Right lobe of liver (tissue), 4 donors: ENCODE results near the gene FLAD1.

Source experiments
- POLR2A ChIP-seq: fragments of 450-650 bp; IDR thresholded peaks from one replicate; pipeline ENCODE4 v1.6.1; 2017; ENCODE audit warnings: antibody characterized with exemption, mild to moderate bottlenecking
- TF ChIP-seq, protein P1 (sequence below), 4 donors: fragments of 200-600 bp in 3 of 4; fragments of 450-650 bp in 1 of 4; IDR thresholded peaks; one replicate each; pipeline versions ENCODE4 v1.5.1 to v1.8.0; 2016 to 2022; ENCODE audit warnings: antibody characterized with exemption in 4 of 4, mild to moderate bottlenecking in 2 of 4
- donor health status: DM: no; HTN: no; CAD: no.
- donor health status: DM: no; HTN: no; CAD: no.
- donor health status: DM: no; HTN: yes; CAD: no.

DNA sequence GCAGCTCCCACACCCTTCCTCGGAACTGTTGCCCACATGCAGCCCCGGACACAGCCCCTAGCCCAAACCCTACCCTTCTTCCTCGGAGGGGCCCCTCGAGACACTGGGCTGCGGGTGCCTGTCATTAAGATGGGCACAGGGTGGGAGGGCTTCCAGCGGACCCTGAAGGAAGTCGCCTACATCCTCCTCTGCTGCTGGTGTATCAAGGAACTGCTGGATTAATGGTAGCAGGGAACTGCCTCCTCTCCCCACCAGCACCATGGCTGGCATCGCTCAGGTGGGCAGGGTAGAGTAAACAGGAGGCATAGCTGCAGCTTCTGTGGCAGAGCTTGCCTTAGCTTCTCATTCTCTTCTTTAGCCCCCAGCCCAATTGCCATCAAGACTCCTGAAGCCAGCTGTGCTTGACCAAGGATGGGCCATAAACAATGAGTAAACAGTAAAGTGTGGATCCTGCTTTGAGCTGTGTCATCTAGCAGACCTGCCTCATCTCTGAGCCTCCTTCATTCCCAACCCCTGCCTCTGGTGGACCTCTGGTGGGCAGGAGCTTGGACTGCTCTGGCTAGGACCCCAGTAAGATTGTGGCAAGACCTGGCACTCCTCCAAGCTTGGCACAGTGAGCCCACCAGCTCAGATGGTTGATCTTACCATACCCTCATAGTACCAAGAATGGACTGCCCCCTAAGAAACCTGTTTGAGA, 10.6 kb downstream of the FLAD1 start, which contains the start of gene LENEP:
- TF ChIP-seq, protein P1, sequence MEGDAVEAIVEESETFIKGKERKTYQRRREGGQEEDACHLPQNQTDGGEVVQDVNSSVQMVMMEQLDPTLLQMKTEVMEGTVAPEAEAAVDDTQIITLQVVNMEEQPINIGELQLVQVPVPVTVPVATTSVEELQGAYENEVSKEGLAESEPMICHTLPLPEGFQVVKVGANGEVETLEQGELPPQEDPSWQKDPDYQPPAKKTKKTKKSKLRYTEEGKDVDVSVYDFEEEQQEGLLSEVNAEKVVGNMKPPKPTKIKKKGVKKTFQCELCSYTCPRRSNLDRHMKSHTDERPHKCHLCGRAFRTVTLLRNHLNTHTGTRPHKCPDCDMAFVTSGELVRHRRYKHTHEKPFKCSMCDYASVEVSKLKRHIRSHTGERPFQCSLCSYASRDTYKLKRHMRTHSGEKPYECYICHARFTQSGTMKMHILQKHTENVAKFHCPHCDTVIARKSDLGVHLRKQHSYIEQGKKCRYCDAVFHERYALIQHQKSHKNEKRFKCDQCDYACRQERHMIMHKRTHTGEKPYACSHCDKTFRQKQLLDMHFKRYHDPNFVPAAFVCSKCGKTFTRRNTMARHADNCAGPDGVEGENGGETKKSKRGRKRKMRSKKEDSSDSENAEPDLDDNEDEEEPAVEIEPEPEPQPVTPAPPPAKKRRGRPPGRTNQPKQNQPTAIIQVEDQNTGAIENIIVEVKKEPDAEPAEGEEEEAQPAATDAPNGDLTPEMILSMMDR (IDR thresholded peaks at IDR 0.05): no peak
- TF ChIP-seq POLR2A: no peak
